ENCODE data around the gene TRAPPC5. TPM values are rescaled to one million over a fixed set of nuclear protein-coding genes. Genes with fewer than 3 reads are reported as not detected.

The TRAPPC5 gene
- total RNA-seq, 1 experiment from 2014 or later: 317 TPM

- Histone ChIP-seq H3K4me1 (ENCODE audit: insufficient read depth, low read length) (no peaks in the 10 kb centered on the region), H3K4me2 (ENCODE audit: low read length) (no peak overlapping the region), H3K9me2 (replicated peaks; ENCODE audit: low read length) (no peaks in the 10 kb centered on the region), H3K4me3 (ENCODE audit: low read length) (no peak overlapping the region), H3K9me3 (ENCODE audit: low read length) (no peaks in the 10 kb centered on the region), H4K20me1 (ENCODE audit: low read length) (no peaks in the 10 kb centered on the region), H3K27me3 (ENCODE audit: low read length) (peaks cover 30% of the 10 kb centered on the region), H3K9ac (ENCODE audit: low read length) (no peak overlapping the region), H3F3A (ENCODE audit: low read length, unreplicated experiment) (no peaks in the 10 kb centered on the region), H3K36me3 (ENCODE audit: low read depth, low read length) (no peaks in the 10 kb centered on the region), H2AFZ (ENCODE audit: low read length) (no peak overlapping the region), H3K27ac (ENCODE audit: low read length) (no peak overlapping the region), H3K79me2 (ENCODE audit: low read length) (no peaks in the 10 kb centered on the region)
- ChIA-PET CTCF (no interaction called here), POLR2A (ENCODE audit: unreplicated experiment) (no interaction called here)
- ATAC-seq (no peak), DNase-seq (no peak)
- no TSS peak for BruUV-seq (replicated peaks)
- TF ChIP-seq CTCF (conservative IDR thresholded peaks at IDR 0.05; ENCODE audit: low read depth, low read length) (no peak), EZH2phosphoT487 (IDR thresholded peaks at IDR 0.05; ENCODE audit: borderline replicate concordance, low read length) (no peak), EZH2 (IDR thresholded peaks at IDR 0.05; ENCODE audit: low read length, unreplicated experiment) (no peak)
- intact Hi-C loops (cut with micrococcal nuclease): no loop called here
Measured at GRCh38 chr19:7694499-7694898, 13.9 kb downstream of the TRAPPC5 start.

GRCh38 chr19:7697721-7698287 is 17.2 kb downstream of the TRAPPC5 start:
- CTCF ChIA-PET: no interaction called here
- POLR2A ChIA-PET (ENCODE audit: unreplicated experiment): interaction anchor here (0.6 kb wide), 1 partner anchor 1167 kb away, joined by 6 read pairs; the partner anchor contains the start of gene TNFSF9

More at GRCh38 chr19:7697721-7698287, 17.2 kb downstream of the TRAPPC5 start:
- no TSS peak for BruUV-seq (replicated peaks)
- peaks cover 33% of the 10 kb centered on the region for H3K27me3 ChIP-seq (ENCODE audit: low read length)
- H3K36me3 ChIP-seq (ENCODE audit: low read depth, low read length): no peaks in the 10 kb centered on the region
- H3K27ac ChIP-seq (ENCODE audit: low read length): no peak overlapping the region
- DNase-seq (no peak), ATAC-seq (0 out of 2 replicates have a peak, but pooled peaks have one; percentile 32)
- H3K79me2 ChIP-seq (ENCODE audit: low read length): no peaks in the 10 kb centered on the region
- no peaks in the 10 kb centered on the region for H3F3A ChIP-seq (ENCODE audit: low read length, unreplicated experiment)
- intact Hi-C loops (cut with micrococcal nuclease): no loop called here
- no peaks in the 10 kb centered on the region for H3K4me1 ChIP-seq (ENCODE audit: insufficient read depth, low read length)
- no peaks in the 10 kb centered on the region for H3K9me3 ChIP-seq (ENCODE audit: low read length)
- H4K20me1 ChIP-seq (ENCODE audit: low read length): no peaks in the 10 kb centered on the region
- no peak overlapping the region for H2AFZ ChIP-seq (ENCODE audit: low read length)
- no peak overlapping the region for H3K9ac ChIP-seq (ENCODE audit: low read length)
- TF ChIP-seq EZH2 (IDR thresholded peaks at IDR 0.05; ENCODE audit: low read length, unreplicated experiment) (no peak), EZH2phosphoT487 (IDR thresholded peaks at IDR 0.05; ENCODE audit: borderline replicate concordance, low read length) (no peak), CTCF (conservative IDR thresholded peaks at IDR 0.05; ENCODE audit: low read depth, low read length) (no peak)
- H3K9me2 ChIP-seq (replicated peaks; ENCODE audit: low read length): no peaks in the 10 kb centered on the region
- H3K4me3 ChIP-seq (ENCODE audit: low read length): no peak overlapping the region
- H3K4me2 ChIP-seq (ENCODE audit: low read length): no peak overlapping the region
